Right lobe of liver (tissue), 4 donors: ENCODE data around the gene MT1X.

Experiments
- POLR2A ChIP-seq: fragments of 450-650 bp; IDR thresholded peaks from one replicate; pipeline ENCODE4 v1.6.1; 2017; ENCODE audit warnings: antibody characterized with exemption, mild to moderate bottlenecking
- TF ChIP-seq, protein P1 (sequence below), 4 donors: fragments of 200-600 bp in 3 of 4; fragments of 450-650 bp in 1 of 4; IDR thresholded peaks; one replicate each; pipeline versions ENCODE4 v1.5.1 to v1.8.0; 2016 to 2022; ENCODE audit warnings: antibody characterized with exemption in 4 of 4, mild to moderate bottlenecking in 2 of 4
- donor health status: DM: no; HTN: no; CAD: no.
- donor health status: DM: no; HTN: no; CAD: no.
- donor health status: DM: no; HTN: yes; CAD: no.

DNA sequence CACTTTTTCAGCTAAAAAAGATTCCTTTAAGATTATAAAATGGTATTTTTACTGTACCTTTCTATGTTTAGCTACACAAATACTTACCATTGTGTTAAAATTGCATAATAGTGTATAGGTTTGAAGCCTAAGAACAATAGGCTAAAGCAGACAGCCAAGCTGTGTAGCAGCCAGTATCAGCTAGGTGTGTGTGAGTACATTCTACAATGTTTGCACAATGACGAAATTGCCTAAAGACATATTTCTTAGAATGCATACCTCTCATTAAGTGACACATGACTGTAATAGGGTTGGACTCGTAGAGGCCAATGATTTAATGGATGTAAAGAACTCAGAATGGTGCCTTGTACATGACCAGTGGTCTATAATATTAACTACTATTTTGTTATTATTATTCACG lies 32.5 kb upstream of the MT1X start:
- TF ChIP-seq, protein P1, sequence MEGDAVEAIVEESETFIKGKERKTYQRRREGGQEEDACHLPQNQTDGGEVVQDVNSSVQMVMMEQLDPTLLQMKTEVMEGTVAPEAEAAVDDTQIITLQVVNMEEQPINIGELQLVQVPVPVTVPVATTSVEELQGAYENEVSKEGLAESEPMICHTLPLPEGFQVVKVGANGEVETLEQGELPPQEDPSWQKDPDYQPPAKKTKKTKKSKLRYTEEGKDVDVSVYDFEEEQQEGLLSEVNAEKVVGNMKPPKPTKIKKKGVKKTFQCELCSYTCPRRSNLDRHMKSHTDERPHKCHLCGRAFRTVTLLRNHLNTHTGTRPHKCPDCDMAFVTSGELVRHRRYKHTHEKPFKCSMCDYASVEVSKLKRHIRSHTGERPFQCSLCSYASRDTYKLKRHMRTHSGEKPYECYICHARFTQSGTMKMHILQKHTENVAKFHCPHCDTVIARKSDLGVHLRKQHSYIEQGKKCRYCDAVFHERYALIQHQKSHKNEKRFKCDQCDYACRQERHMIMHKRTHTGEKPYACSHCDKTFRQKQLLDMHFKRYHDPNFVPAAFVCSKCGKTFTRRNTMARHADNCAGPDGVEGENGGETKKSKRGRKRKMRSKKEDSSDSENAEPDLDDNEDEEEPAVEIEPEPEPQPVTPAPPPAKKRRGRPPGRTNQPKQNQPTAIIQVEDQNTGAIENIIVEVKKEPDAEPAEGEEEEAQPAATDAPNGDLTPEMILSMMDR (IDR thresholded peaks at IDR 0.05) = no peak
- TF ChIP-seq POLR2A = no peak
